Heart left ventricle (tissue), 13 donors: ENCODE results near the gene ADCY5.

Experiments used
- POLR2A ChIP-seq, 2 donors: fragments of 450-650 bp; IDR thresholded peaks; one replicate each; pipeline ENCODE4 v1.6.1; 2017; ENCODE audit warnings: antibody characterized with exemption in 2 of 2, mild to moderate bottlenecking in 2 of 2, moderate library complexity in 2 of 2
- TF ChIP-seq, protein P1 (sequence below), 12 donors: fragments of 200-600 bp; sonication (generic) in 4 of 12; IDR thresholded peaks; one replicate each; pipeline versions ENCODE4 v1.5.0 to v1.8.0; 2018 to 2022; ENCODE audit warnings: antibody characterized with exemption in 12 of 12, mild to moderate bottlenecking in 5 of 12
- donor health status: ischemic (EF 13 %, LVEDD 7.1; RV severe dilation, severe dysfunction).
- donor health status: DM: no; HTN: yes; CAD: no.
- donor health status: DM: no; HTN: no; CAD: no.
- donor health status: ischemic (EF 25% LVEDD 6.9; RV normal size, moderate dysfunction).
- donor health status: ischemic (EF 25% LVEDD 5.7; RV mildly dilated, moderate dysfunction).
- donor health status: ischemic (EF 35%, LVEDD 5.7; RV mildly dilated, moderate dysfunction).
- donor health status: nonischemic (EF 11% LVEDD 7.7; RV severe dilation, severe dysfunction).
- donor health status: DM: yes; HTN: yes; CAD: no.
- donor health status: PGD.
- donor health status: ischemic (EF 29% LVEDD 5.4; RV normal size, mild dysfunction).
- donor health status: nonischemic (EF 23%, LVEDD 6.1; RV moderate dilation, normal function).

DNA sequence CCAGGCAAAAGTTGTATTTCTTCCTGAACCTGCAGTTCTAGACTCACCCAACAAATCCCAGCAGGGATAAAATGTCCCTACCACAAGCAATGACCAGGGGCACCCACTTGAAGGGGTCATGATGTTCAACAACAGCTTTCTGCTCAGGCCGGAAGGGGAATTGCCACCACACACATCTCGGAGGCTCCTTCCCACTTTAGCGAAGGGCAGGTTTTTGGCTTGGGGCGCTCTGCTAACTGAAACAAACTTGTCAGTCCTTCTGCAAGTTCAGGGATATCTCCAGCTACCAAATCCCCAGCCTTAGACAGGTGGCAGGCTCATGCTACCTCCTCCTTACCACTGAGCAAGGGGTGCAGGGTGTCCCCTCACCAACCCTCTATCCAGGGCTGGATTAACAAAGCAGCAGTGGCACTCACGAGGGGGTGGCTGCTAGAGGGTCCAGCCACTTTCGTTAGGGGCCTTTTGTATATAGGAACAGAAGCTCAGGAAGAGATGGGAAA, 2.2 kb downstream of the ADCY5 start:
- no peak for TF ChIP-seq POLR2A (IDR thresholded peaks at IDR 0.05)
- TF ChIP-seq, protein P1, sequence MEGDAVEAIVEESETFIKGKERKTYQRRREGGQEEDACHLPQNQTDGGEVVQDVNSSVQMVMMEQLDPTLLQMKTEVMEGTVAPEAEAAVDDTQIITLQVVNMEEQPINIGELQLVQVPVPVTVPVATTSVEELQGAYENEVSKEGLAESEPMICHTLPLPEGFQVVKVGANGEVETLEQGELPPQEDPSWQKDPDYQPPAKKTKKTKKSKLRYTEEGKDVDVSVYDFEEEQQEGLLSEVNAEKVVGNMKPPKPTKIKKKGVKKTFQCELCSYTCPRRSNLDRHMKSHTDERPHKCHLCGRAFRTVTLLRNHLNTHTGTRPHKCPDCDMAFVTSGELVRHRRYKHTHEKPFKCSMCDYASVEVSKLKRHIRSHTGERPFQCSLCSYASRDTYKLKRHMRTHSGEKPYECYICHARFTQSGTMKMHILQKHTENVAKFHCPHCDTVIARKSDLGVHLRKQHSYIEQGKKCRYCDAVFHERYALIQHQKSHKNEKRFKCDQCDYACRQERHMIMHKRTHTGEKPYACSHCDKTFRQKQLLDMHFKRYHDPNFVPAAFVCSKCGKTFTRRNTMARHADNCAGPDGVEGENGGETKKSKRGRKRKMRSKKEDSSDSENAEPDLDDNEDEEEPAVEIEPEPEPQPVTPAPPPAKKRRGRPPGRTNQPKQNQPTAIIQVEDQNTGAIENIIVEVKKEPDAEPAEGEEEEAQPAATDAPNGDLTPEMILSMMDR (IDR thresholded peaks at IDR 0.05): no peak
